K562 (cell line): ENCODE data around the gene TK1. TPM values are rescaled to one million over a fixed set of nuclear protein-coding genes. Genes with fewer than 3 reads are reported as not detected.

Experiments
- CBX1 ChIP-seq: sonication (generic); IDR thresholded peaks from 2 replicates; pipeline ENCODE4 v1.6.1; 2016; ENCODE audit warnings: antibody characterized with exemption, low read depth, mild to moderate bottlenecking
- DPF2 ChIP-seq: fragments of 450-650 bp; IDR thresholded peaks from 2 replicates; pipeline ENCODE4 v1.6.1; 2016
- NFXL1 ChIP-seq: fragments of 450-650 bp; formaldehyde crosslinking; IDR thresholded peaks from 2 replicates; pipeline ENCODE4 v1.4.0; 2021; ENCODE audit warnings: mild to moderate bottlenecking
- POLR2G ChIP-seq: fragments of 200-400 bp; formaldehyde crosslinking; IDR thresholded peaks from 2 replicates; pipeline ENCODE4 v1.6.1; 2017; ENCODE audit warnings: low read depth, mild to moderate bottlenecking, antibody characterized with exemption, low read length, moderate library complexity
- THRAP3 ChIP-seq: fragments of 450-650 bp; IDR thresholded peaks from 2 replicates; pipeline ENCODE4 v1.6.1; 2016; ENCODE audit warnings: mild to moderate bottlenecking, inconsistent platforms, borderline replicate concordance
- ZFP36 ChIP-seq: fragments of 150-350 bp; IDR thresholded peaks from 2 replicates; pipeline ENCODE4 v1.6.1; 2018; ENCODE audit warnings: low read length, low read depth; ENCODE audit not compliant: partially characterized antibody
- ZNF232 ChIP-seq: sonication (generic); formaldehyde crosslinking; IDR thresholded peaks from 2 replicates; pipeline ENCODE4 v1.8.0; 2022; ENCODE audit warnings: mild to moderate bottlenecking, missing genetic modification reagents
- polyA plus RNA-seq, 8 experiments: library from polyadenylated mRNA; depleted of rRNA in 4 of 8; stranded (reverse) in 5 of 8; unstranded in 3 of 8; fragments of >200 nt; fragmentation: Nextera tagmentation in 2 of 8; fragmentation: Illumina TruSeq in 1 of 8; extraction: Ambion mirVana in 2 of 8; extraction: Trizol in 1 of 8; gene quantifications; 2 replicates each; pipeline versions ENCODE4 v1.2.1 to v1.2.3, GENCODE V29; 2011 to 2014; ENCODE audit warnings: inconsistent platforms in 1 of 8, missing spikeins in 1 of 8
- total RNA-seq, 7 experiments: library from RNA; depleted of rRNA in 6 of 7; stranded (reverse); fragments of >200 nt in 6 of 7; fragmentation: Illumina TruSeq in 2 of 7; extraction: Trizol in 2 of 7; gene quantifications; 2 replicates each; pipeline versions ENCODE4 v1.2.1 to v1.2.3, GENCODE V29; 2011 to 2021; ENCODE audit warnings: low replicate concordance in 1 of 7
- TF ChIP-seq, protein P1 (sequence below), 2 experiments: IDR thresholded peaks; 2 replicates each; pipeline ENCODE4 v1.6.1; 2012; ENCODE audit warnings: improper control_type of control experiment in 2 of 2, low read depth in 2 of 2, low read length in 2 of 2, borderline replicate concordance in 1 of 2
- TF ChIP-seq, protein P2 (sequence below): sonication (generic); formaldehyde crosslinking; IDR thresholded peaks from 2 replicates; pipeline ENCODE4 v1.8.0; 2023; ENCODE audit warnings: missing genetic modification reagents, mild to moderate bottlenecking, borderline replicate concordance
- TF ChIP-seq, protein P3 (sequence below): fragments of 250-450 bp; sonication (Bioruptor Pico); IDR thresholded peaks from 2 replicates; pipeline ENCODE4 v1.4.0; 2020; ENCODE audit warnings: mild to moderate bottlenecking, moderate library complexity, borderline replicate concordance
- TF ChIP-seq, protein P4 (sequence below): fragments of 450-650 bp; IDR thresholded peaks from 2 replicates; pipeline ENCODE4 v1.6.1; 2017; ENCODE audit warnings: antibody characterized with exemption, mild to moderate bottlenecking

Gene TK1
- total and polyA plus RNA-seq, 9 of the 15 experiments (the other 6 are each of a cell fraction or from before 2014, with no cell fraction given): 8.4 to 280 (median 103) TPM

DNA sequence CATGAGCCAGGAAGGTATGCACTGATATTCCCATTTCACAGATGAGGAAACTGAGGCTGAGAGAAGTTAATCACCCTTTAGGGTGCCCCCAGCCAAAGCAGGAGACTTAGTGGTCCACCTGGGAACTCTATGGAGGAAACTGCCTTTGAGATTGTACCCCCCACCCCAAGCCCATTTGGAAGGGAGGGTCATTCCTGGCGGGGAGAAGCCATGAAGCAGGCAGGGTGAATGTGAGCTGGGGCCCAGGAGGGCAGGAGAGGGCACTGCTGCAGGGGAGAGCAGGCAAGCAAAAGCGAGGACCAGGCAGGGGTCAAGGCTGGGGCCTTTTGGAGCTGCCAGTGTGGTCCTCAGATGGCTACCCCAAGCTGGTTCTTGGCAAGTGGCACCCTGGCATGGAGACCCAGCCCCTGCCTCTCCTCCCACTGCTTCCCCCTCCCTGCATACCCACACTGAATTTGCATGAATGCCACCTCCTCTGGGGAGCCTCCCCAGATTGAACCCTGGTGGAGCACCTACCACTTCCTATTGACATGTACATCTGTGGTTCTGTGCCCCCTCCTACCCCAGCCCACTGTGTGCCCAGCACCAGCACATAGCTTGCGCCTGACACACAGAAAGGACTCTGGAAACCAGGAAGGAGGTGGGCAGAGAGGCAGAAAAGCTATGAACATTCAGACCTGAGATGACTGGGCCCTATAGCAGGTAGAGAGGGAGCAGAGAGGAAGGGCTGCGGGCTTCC is 57.3 kb downstream of the TK1 start (continued):
- TF ChIP-seq, protein P1, sequence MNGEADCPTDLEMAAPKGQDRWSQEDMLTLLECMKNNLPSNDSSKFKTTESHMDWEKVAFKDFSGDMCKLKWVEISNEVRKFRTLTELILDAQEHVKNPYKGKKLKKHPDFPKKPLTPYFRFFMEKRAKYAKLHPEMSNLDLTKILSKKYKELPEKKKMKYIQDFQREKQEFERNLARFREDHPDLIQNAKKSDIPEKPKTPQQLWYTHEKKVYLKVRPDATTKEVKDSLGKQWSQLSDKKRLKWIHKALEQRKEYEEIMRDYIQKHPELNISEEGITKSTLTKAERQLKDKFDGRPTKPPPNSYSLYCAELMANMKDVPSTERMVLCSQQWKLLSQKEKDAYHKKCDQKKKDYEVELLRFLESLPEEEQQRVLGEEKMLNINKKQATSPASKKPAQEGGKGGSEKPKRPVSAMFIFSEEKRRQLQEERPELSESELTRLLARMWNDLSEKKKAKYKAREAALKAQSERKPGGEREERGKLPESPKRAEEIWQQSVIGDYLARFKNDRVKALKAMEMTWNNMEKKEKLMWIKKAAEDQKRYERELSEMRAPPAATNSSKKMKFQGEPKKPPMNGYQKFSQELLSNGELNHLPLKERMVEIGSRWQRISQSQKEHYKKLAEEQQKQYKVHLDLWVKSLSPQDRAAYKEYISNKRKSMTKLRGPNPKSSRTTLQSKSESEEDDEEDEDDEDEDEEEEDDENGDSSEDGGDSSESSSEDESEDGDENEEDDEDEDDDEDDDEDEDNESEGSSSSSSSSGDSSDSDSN (IDR thresholded peaks at IDR 0.05; ENCODE audit: borderline replicate concordance in 1 of 2, low read depth in 2 of 2, low read length in 2 of 2): 0 out of 4 replicates have a peak, but pooled peaks of 1 of the 2 experiments have one; percentile 8
- TF ChIP-seq ZNF232 (no peak), DPF2 (peak; percentile 2; the same call in 1 of the 2 replicates), THRAP3 (no peak), ZFP36 (peak; percentile 100), NFXL1 (CRISPR knock-in tag) (no peak), POLR2G (0 out of 2 replicates have a peak, but pooled peaks have one; percentile 8), CBX1 (peak; percentile 11; the same call in 1 of the 2 replicates)
- TF ChIP-seq, protein P2, sequence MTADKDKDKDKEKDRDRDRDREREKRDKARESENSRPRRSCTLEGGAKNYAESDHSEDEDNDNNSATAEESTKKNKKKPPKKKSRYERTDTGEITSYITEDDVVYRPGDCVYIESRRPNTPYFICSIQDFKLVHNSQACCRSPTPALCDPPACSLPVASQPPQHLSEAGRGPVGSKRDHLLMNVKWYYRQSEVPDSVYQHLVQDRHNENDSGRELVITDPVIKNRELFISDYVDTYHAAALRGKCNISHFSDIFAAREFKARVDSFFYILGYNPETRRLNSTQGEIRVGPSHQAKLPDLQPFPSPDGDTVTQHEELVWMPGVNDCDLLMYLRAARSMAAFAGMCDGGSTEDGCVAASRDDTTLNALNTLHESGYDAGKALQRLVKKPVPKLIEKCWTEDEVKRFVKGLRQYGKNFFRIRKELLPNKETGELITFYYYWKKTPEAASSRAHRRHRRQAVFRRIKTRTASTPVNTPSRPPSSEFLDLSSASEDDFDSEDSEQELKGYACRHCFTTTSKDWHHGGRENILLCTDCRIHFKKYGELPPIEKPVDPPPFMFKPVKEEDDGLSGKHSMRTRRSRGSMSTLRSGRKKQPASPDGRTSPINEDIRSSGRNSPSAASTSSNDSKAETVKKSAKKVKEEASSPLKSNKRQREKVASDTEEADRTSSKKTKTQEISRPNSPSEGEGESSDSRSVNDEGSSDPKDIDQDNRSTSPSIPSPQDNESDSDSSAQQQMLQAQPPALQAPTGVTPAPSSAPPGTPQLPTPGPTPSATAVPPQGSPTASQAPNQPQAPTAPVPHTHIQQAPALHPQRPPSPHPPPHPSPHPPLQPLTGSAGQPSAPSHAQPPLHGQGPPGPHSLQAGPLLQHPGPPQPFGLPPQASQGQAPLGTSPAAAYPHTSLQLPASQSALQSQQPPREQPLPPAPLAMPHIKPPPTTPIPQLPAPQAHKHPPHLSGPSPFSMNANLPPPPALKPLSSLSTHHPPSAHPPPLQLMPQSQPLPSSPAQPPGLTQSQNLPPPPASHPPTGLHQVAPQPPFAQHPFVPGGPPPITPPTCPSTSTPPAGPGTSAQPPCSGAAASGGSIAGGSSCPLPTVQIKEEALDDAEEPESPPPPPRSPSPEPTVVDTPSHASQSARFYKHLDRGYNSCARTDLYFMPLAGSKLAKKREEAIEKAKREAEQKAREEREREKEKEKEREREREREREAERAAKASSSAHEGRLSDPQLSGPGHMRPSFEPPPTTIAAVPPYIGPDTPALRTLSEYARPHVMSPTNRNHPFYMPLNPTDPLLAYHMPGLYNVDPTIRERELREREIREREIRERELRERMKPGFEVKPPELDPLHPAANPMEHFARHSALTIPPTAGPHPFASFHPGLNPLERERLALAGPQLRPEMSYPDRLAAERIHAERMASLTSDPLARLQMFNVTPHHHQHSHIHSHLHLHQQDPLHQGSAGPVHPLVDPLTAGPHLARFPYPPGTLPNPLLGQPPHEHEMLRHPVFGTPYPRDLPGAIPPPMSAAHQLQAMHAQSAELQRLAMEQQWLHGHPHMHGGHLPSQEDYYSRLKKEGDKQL: no peak
- TF ChIP-seq, protein P3, sequence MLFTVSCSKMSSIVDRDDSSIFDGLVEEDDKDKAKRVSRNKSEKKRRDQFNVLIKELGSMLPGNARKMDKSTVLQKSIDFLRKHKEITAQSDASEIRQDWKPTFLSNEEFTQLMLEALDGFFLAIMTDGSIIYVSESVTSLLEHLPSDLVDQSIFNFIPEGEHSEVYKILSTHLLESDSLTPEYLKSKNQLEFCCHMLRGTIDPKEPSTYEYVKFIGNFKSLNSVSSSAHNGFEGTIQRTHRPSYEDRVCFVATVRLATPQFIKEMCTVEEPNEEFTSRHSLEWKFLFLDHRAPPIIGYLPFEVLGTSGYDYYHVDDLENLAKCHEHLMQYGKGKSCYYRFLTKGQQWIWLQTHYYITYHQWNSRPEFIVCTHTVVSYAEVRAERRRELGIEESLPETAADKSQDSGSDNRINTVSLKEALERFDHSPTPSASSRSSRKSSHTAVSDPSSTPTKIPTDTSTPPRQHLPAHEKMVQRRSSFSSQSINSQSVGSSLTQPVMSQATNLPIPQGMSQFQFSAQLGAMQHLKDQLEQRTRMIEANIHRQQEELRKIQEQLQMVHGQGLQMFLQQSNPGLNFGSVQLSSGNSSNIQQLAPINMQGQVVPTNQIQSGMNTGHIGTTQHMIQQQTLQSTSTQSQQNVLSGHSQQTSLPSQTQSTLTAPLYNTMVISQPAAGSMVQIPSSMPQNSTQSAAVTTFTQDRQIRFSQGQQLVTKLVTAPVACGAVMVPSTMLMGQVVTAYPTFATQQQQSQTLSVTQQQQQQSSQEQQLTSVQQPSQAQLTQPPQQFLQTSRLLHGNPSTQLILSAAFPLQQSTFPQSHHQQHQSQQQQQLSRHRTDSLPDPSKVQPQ (CRISPR knock-in tag): no peak
- TF ChIP-seq, protein P4, sequence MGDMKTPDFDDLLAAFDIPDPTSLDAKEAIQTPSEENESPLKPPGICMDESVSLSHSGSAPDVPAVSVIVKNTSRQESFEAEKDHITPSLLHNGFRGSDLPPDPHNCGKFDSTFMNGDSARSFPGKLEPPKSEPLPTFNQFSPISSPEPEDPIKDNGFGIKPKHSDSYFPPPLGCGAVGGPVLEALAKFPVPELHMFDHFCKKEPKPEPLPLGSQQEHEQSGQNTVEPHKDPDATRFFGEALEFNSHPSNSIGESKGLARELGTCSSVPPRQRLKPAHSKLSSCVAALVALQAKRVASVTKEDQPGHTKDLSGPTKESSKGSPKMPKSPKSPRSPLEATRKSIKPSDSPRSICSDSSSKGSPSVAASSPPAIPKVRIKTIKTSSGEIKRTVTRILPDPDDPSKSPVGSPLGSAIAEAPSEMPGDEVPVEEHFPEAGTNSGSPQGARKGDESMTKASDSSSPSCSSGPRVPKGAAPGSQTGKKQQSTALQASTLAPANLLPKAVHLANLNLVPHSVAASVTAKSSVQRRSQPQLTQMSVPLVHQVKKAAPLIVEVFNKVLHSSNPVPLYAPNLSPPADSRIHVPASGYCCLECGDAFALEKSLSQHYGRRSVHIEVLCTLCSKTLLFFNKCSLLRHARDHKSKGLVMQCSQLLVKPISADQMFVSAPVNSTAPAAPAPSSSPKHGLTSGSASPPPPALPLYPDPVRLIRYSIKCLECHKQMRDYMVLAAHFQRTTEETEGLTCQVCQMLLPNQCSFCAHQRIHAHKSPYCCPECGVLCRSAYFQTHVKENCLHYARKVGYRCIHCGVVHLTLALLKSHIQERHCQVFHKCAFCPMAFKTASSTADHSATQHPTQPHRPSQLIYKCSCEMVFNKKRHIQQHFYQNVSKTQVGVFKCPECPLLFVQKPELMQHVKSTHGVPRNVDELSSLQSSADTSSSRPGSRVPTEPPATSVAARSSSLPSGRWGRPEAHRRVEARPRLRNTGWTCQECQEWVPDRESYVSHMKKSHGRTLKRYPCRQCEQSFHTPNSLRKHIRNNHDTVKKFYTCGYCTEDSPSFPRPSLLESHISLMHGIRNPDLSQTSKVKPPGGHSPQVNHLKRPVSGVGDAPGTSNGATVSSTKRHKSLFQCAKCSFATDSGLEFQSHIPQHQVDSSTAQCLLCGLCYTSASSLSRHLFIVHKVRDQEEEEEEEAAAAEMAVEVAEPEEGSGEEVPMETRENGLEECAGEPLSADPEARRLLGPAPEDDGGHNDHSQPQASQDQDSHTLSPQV: peak; percentile 77; the same call in 1 of the 2 replicates
